ENCODE data around the gene UBE2I.
"Not testable (repeated sequence)": the region's sequence is repeated elsewhere in the genome, so short reads cannot be mapped to it uniquely, and the experiment has no call there.

Gene UBE2I

DNA sequence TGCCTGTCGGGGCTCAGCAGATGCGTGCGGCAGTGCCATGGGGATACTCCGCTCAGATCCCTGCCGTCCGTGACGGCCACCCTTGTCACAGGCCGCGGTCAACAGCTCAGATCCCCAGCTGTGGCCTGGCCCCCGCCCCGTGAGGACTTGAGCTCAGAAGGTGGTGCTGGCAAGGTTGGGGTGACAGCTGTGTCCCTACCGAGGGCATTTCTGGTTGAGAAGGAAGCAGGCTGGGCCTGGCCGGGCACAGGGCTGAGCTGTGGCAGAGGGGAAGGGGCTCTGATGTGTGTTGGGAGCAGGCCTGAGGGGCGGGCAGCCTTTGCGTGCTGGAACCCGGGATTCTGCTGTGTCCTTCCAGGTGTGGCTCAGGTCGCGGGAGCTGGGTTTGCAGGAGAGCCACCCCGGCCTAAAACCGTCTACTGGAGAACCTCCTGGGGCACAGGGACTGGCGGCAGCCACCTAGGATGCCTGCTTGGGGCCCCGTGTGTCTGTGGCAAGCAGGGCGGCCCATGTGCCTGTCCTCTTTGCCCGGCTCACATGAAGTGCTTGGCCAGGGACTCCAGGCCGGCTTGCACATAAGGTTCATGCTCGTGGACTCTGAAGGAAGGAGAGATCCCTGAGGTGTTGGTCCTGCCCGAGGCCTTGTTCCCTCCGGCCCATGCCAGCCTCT is 5.1 kb downstream of the UBE2I start:
- DNase-seq (ENCODE audit: low read depth): no peak

DNA sequence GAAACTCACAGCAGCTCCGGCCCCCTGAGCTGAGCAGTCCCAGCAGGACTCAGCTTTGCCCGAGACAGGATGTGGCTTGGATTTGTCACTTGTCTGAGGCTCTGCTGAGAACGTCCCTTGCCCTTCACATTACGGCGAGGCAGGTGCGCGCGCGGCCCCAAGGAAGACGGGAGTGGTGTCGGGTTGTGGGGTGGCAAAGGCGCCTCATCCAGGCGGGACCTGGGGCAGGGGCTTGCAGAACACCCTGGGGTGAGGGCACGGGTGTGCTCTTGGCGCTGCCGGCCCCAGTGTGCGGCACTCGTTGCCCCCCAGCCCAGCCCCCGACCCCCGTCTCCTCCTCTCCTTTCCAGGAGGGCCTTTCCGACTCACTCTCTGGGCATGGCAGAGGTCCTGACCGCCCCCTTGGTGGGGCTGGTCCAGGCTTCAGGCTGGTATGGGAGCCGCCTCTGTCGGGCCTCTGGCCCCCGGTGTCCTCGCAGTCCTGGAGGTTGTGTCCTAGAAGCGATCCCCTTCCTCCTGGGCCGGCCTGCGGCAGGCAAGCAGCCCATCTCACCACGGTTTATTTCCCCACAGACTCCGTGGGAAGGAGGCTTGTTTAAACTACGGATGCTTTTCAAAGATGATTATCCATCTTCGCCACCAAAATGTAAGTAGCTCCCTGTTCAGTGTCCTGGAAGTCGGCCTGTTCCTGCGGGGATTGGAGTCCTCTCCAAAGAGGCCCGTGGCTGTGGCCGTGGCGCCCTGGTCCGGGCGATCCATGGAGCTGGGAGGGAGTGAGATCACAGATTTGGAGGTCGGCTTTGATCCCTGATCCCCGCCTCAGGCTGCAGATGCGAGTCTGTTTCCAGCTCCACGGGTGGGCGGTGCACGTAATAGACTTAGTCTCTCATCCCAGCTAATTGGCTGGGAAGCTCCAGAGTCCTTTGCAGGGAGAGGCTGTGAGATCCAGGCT is 5.9 kb downstream of the UBE2I start:
- no peak for DNase-seq (ENCODE audit: low read depth)

DNA sequence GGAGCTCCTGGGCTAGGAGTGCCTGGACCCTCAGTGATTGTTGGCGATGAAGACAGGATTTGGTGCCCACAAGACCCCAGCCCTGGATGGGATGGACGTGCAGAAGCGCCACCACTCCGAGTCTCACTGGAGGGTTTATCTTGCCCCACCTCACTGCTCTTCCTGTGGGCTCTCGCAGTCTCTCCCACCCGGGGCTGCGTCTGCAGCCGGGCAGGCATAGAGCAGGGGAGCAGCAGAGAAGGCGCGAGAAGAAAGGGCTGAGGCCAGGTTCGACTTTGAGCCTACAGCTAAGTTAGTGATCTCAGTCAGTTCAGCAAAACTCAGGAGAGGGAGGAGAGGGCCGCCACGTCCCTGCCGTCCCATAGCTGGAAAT is 6.6 kb downstream of the UBE2I start:
- DNase-seq (ENCODE audit: low read depth): no peak

DNA sequence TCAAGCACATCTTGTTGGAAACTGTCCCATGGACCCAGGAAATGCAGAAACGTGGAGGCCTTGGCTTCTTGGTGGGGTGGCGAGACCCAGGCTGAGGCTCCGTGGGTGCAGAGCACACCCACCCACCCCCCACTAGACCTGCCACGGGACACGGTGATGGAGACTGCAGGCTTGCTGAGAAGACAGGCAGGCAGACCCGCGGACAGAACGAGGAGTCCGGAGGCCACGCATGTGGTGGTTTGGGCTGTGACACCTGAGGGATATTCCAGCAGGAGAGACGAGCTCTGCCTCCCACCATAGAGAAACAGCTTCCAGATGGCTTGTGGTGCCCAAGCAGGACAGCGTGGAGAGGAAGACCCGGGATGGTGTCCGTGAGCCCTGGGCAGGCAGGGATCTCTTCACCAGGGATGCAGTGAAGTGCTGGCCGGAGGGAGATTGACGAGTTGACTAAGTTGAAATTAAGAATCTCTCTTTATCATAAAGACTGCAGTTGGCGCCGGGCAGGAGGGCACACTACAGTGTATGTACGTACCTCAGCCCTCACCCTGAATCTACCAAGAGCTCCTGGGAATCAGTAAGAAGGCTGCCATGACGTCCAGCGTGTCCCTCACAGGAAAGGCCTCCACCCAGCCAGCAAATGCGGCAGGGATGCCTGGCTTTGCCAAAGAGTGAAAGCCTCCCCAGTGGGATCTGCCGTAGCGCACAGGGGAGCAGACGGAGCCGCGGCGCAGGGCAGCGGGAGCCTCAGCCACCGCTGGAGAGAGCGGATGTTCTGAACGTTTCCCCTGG is 8.2 kb downstream of the UBE2I start:
- DNase-seq (ENCODE audit: low read depth): no peak

DNA sequence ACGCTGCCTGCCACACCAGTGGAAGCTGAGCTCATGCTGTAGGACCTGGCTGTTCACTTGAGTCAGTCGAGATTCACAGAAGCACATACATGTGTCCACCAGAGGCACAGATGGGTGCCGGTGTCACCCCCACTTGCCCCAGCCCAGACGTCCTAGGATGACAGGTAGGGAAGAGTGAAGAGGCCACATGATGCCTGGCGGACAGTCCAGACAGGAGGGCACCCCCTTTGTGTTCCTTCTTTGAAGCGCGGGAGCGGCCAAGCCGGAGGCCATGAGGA is 8.8 kb downstream of the UBE2I start:
- no peak for DNase-seq (ENCODE audit: low read depth)

DNA sequence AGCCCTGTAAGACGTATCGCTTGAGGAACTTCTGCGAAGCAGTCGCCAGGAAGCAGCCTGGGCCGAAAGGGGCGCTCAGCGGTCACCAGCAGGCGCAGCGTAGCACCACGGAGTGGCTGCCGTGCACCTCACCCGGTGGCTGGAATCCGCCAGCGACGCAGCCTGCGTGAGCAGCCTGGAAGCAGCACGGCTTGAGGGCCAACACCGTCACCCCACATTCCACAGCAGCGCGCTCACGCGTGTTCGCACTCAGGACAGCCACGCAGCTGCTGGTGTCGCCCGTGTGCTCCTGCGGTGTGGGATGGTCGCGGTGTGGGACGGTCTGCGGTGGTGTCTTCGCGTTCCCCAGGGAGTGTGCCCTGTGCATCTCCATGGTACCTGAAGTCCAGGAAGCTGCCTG is 9.6 kb downstream of the UBE2I start:
- DNase-seq (ENCODE audit: low read depth): no peak

DNA sequence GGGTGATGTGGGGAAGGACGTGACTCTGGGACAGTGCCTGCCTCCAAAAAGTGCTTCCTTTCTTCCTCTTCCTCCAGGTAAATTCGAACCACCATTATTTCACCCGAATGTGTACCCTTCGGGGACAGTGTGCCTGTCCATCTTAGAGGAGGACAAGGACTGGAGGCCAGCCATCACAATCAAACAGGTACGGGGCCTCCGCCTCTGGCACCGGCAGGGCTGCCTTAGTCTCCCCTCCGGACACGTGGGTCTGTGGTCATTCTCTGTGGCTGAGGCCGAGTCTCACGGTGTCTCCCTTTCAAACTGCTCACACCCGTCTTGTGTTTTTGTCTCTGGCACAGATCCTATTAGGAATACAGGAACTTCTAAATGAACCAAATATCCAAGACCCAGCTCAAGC is 10.7 kb downstream of the UBE2I start:
- DNase-seq (ENCODE audit: low read depth): no peak

DNA sequence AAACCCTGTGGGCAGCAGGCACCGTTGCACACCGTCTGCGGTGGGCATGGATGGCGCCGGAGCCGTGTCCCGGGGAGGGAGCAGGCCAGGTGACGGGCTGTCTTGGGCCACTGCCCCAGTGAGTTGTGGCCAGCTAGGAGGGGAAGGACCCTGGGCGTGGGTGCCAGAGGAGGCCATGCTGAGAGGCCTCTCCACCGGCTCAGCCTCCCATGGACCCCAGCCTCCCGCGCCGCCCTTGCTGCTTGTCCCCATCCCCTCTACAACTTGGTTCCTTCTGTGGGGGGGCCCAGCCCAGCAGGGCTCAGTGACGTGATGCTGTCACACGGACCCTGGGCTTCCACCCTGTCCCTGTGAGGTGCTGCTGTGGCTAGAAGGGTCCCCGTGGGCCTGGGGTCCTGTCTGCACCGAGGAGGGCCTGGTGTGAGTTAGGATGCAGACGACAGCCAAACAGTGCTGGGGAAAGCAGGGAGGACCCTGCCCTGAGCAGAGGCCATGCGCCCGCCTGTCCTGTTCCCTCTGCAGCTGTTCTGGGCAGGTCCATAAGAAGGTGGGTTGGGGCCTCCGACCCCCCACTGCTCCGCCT is 11.3 kb downstream of the UBE2I start:
- DNase-seq (ENCODE audit: low read depth): no peak

DNA sequence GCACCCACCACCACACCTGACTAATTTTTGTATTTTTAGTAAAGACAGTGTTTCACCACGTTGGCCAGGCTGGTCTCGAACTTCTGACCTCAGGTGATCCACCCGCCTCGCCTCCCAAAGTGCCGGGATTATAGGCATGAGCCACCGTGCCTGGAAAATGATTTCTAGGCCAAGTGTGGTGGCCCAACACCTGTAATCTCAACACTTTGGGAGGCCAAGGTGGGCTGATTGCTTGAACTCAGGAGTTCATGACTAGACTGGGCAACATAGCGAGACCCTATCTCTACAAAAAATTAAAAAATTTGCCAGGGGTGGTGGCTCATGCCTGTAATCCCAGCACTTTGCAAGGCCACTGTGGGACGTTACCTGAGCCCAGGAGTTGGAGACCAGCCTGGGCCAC is 13.0 kb downstream of the UBE2I start:
- no peak for DNase-seq (ENCODE audit: low read depth)

DNA sequence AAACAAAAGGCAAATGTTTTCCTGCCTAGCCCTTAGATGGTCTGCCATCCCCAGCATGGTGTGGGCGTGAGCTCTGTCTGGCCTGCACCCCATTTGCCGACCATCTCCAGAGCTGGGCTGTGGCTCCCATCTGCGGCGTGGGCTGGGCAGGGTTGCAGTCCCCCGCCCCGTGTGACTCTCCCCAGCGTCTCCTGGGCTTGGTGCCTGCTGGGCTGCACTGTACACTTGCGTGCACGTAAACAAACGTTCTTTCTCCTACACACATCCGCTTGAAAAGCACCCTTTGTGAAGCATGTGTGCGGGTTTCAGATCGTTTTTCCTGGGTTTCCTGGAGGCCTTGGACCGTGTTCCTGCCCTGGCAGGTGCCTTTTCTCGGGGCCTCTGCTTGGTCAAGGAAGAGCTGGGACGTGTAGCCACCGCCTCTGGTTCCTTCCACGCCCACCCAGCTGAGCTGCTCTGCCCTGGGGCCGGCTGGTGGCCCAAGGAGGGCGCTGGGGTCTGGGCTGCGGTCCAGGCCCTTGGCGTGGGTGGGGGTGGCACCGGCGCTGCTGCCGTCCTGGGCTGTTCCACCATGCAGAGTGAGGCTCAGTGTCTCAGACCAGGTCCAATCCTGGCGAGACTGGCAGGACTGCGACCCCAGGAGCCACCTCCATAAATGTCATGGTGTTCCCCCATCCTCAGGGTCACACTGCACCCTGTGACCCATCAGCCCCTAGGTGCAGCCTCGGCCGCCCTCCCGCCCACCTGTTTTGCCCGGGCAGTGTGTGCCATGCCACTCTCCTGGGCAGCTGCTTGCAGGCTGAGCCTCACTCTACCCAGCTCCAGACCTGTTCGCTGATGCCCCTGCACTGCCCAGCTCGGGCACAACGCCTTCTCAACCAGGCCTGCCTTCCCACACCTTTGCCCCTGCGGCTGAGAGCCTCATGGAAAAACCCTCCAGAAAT is 14.1 kb downstream of the UBE2I start:
- DNase-seq (ENCODE audit: low read depth): no peak

DNA sequence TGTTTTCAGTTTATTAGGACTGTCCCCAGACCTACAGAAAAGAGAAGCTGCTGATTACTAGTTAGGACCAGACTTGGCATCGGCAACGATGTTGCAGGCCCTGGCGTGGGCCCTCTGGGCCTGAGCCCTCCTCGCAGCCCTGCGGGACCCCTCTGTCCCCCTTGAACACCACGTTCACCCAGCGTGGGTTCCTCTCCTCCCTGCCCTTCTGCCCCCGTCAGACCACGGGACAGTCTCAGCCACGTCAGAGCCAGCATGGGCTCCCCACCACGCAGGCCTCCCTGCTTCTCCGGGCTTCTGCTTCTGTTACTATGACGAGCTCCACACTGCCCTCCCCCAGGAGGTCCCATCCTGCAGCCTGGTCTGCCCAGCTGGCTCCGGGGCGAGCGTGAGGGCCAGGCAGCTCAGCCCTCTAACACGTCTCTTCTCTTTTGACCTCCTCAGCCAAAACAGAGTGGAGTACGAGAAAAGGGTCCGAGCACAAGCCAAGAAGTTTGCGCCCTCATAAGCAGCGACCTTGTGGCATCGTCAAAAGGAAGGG is 14.9 kb downstream of the UBE2I start:
- DNase-seq (ENCODE audit: low read depth): no peak

DNA sequence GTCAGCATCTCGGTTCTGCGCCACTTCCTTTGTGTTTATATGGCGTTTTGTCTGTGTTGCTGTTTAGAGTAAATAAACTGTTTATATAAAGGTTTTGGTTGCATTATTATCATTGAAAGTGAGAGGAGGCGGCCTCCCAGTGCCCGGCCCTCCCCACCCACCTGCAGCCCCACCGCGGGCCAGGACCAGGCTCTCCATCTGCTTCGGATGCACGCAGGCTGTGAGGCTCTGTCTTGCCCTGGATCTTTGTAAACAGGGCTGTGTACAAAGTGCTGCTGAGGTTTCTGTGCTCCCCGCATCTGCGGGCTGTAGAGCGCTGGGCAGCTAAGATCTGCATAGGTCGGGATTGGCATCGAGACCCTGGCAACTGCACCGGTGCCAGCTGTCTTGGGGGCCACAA is 15.8 kb downstream of the UBE2I start:
- DNase-seq (ENCODE audit: low read depth): no peak

DNA sequence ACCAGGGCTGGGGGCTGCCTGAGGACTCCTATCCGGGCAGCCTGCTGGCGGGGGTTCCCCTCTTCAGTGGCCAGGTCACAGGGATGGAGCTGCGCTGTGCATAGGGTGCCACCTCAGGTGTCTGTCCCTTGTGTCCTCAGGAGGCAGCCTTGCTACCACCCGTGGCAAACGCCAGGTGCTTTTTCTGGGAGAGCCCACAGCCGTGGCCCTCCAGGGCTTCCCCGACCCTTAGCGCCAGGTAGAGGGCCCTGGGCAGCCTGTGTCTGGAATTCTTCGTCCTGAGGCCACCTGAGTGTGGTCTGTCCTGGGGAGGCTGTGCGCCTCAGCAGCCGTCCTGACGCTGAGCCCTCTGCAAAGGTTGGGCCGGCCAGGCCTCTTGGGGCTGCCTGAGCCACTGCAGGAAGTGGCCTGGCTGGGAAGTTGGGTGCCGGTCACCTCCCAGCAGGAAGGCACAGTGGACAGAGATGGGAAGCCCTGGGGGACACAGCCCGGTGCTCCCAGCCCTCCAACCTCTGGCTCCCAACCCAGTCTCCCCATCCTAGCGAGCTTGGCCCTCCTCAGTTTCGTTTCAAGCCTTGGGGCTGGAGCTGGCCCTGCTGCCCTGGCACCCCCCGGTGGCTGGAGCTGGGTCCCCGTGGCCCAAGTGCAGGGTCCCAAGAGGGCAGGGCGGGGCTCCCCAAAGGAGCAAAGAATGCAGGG is 16.4 kb downstream of the UBE2I start:
- no peak for DNase-seq (ENCODE audit: low read depth)

DNA sequence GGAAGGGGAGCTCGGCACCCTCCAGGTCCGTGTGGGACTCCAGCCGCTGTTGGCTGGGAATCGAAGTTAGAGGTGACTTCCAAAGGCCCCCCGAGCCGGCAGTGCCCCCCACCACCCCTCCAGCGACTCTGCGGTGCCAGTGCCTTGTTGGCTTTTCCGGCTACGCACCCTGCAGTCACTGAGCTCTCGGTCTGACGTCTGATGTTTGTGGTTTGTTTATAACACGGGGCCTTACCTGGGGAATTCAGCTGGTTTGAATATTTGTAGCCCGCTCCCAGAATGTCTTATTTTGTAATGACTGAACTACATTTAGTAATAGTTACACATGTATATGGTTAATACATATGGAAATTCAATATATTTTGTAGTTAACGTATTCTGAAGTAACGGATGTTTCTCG is 17.0 kb downstream of the UBE2I start:
- DNase-seq (ENCODE audit: low read depth): no peak

DNA sequence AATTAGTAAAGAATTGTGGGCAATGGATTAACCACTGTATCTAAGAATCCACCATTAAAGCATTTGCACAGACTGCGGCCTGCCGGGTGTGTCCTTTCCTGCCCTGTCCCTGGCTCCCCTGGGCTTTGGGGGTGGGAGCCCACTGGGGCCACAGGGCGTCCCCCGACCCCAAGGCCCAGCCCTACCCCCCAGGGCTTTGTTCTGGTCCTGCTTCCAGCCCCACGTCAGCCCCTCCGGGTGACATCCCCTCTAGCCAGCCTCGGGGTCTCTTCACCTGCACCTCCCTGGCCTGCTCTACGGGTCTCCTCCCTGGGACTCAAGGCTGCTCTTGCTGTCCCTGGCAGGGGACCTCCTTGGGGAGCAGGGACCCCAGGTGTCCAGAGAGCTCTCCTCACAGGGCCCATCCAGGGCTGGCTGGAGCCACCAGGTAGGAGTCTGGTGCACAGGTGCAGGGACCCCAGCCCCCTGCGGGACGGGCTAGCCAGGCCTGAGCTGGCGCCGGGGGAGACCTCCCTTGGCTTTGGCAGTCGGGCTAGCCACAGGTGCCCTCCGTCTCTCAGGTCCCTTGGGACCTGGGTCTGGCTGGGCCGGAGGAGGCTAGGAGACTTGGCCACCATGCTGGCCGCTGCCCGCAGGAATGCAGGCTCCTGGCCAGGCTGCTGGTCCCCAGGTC is 17.6 kb downstream of the UBE2I start:
- DNase-seq (ENCODE audit: low read depth): no peak

DNA sequence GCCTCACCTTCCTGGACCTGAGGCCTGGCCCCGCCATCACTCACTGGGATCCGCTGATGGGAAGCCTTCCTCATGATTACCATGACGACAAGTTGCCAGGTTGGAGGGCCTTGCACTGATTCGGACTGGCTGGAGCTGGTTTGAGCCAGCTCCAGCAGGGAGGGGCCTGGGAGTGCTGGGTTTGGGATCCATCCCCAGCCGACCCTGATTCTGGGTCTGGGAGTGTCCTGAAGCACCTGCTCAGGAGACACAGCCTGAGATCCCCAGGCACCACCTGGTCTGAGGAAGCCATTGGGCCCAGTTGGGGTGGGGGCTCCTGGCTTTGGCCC is 18.1 kb downstream of the UBE2I start:
- DNase-seq (ENCODE audit: low read depth): no peak

DNA sequence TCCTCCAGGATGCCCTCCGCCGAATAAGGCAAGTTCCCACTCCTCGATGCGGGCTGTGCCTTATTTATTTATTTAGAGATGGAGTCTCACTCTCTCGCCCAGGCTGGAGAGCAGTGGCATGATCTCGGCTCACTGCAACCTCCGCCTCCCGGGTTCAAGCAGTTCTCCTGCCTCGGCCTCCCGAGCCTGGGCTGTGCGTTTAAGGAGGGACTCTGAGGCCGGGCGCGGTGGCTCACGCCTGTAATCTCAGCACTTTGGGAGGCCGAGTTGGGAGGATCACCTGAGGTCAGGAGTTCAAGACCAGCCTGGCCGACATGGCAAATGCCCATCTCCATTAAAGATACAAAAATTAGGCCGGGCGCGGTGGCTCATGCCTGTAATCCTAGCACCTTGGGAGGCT is 18.7 kb downstream of the UBE2I start:
- not testable (repeated sequence) for DNase-seq (ENCODE audit: low read depth)

DNA sequence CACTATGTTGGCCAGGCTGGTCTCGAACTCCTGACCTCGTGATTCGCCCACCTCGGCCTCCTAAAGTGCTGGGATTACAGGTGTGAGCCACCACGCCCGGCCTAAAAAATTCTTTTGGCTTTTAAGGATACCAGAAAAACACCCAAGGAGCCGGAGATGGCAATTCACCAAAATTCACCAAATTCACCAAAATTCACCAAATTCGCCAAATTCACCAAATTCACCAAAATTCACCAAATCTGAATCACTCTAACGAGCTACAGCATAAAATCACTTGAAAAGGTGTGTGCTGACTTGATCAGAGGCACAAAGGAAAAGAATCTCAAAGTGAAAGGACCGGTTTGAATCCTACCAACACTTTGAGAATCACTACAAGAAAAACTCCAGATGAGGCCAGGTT is 19.5 kb downstream of the UBE2I start:
- not testable (repeated sequence) for DNase-seq (ENCODE audit: low read depth)

DNA sequence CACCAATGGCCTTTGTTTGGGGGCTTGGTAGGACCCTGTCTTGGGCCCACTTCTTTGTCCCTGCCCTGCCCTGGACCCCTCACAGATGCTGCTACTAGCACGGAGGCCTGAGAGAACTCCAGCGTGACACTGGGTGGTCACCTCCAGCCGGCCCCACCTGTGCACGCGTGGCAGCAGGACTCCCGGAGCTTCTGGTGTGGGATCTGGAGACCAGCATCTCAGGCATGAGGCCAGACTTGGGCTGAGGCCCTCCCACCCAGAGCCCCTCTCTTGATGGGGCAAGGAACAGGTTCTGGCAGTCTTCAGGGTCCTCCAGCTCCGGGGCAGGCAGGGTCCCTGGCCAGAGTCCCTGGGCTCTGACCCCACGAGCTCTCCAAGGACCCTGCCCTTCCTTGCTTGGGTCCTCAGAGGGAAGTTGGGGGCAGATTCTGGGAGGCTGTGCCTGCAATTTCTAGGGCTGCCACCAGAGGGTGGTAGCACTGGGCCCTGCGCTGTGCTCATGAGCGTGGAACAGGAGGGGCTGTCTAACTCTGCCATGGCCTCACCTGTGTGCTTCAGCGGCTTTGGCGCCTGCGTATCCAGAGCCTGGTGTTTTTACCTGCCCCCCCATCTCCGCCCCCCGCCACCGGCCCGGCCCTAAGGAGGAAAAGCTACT is 21.0 kb downstream of the UBE2I start:
- no peak for DNase-seq (ENCODE audit: low read depth)

Data from EH (cell line).